CD4-positive, alpha-beta T cell (primary cell): ENCODE results near the gene PLGRKT. TPM values are rescaled to one million over a fixed set of nuclear protein-coding genes. Genes with fewer than 3 reads are reported as not detected.

Source experiments
- ATAC-seq: fragments of 200-7000 bp; cut with Tn5 transposase; one replicate; pipeline ENCODE4 v1.10.0; 2022; ENCODE audit warnings: mild to moderate bottlenecking; ENCODE audit not compliant: poor library complexity
- CTCF ChIA-PET: fragments of 350-600 bp; sonication (Branson Sonifier 250); formaldehyde crosslinking; loops from one replicate; lab custom pipeline; 2021; ENCODE audit warnings: antibody characterized with exemption, inconsistent platforms; lab: Charles Lee
- POLR2A ChIA-PET: fragments of 350-600 bp; sonication (Branson Sonifier 250); formaldehyde crosslinking; loops from one replicate; lab custom pipeline; 2021; ENCODE audit warnings: antibody characterized with exemption, inconsistent platforms; lab: Charles Lee
- DNase-seq, 14 experiments: peaks; one replicate each; pipeline ENCODE4 v3.0.0-alpha.2; 2013 to 2020; ENCODE audit warnings: mixed read lengths in 2 of 14
- H3K27ac ChIP-seq, 2 donors: one replicate each; pipeline versions ENCODE4 v1.5.1 to v1.7.0; 2013; ENCODE audit warnings: low read length in 2 of 2, low read depth in 1 of 2, mild to moderate bottlenecking in 1 of 2
- H3K27me3 ChIP-seq, 2 experiments: 1 replicate in 1 of 2; 2 replicates in 1 of 2; pipeline versions ENCODE4 v1.6.1 to v1.7.0; 2013; ENCODE audit warnings: low read length in 2 of 2, control low read depth in 1 of 2, mild to moderate bottlenecking in 1 of 2, moderate library complexity in 1 of 2; ENCODE audit not compliant: insufficient read depth in 2 of 2, control insufficient read depth in 1 of 2
- H3K36me3 ChIP-seq: one replicate; pipeline ENCODE4 v1.6.1; 2013; ENCODE audit warnings: low read length, control low read depth; ENCODE audit not compliant: insufficient read depth
- H3K4me1 ChIP-seq: one replicate; pipeline ENCODE4 v1.6.1; 2013; ENCODE audit warnings: low read length, control low read depth; ENCODE audit not compliant: insufficient read depth
- H3K4me3 ChIP-seq: one replicate; pipeline ENCODE4 v1.5.1; 2013; ENCODE audit warnings: mild to moderate bottlenecking, low read length, moderate library complexity
- H3K9me3 ChIP-seq, 2 experiments: 1 replicate in 1 of 2; 2 replicates in 1 of 2; pipeline versions ENCODE4 v1.6.1 to v1.7.0; 2013; ENCODE audit warnings: low read length in 2 of 2, mild to moderate bottlenecking in 2 of 2, control low read depth in 1 of 2, moderate library complexity in 1 of 2; ENCODE audit not compliant: control insufficient read depth in 1 of 2, insufficient read depth in 1 of 2
- H3K27ac Mint-ChIP-seq: one replicate; pipeline ENCODE4 v1.8.0; 2020; ENCODE audit warnings: mixed read lengths
- H3K27me3 Mint-ChIP-seq: one replicate; pipeline ENCODE4 v1.8.0; 2021; ENCODE audit warnings: mixed read lengths
- H3K36me3 Mint-ChIP-seq: one replicate; pipeline ENCODE4 v1.8.0; 2021; ENCODE audit warnings: low read depth, mixed read lengths
- H3K4me1 Mint-ChIP-seq: one replicate; pipeline ENCODE4 v1.8.0; 2021; ENCODE audit warnings: low read depth, mixed read lengths
- H3K4me3 Mint-ChIP-seq: one replicate; pipeline ENCODE4 v1.8.0; 2020; ENCODE audit warnings: mild to moderate bottlenecking, mixed read lengths
- H3K9me3 Mint-ChIP-seq: one replicate; pipeline ENCODE4 v1.8.0; 2020; ENCODE audit warnings: mixed read lengths
- intact Hi-C, 2 experiments: fragments of 100-400 bp; cut with DNase I in 1 of 2; cut with micrococcal nuclease in 1 of 2; formaldehyde crosslinking; loops; one replicate each; pipeline versions ENCODE4 v1.15.1 to v1.9.0; 2023 to 2025; cut with DNase I, micrococcal nuclease
- total RNA-seq, 174 experiments: library from RNA in 2 of 174; stranded (reverse) in 2 of 174; gene quantifications; one replicate each; pipeline ENCODE4 v1.2.3 and lab custom pipeline; 2021 to 2026
- TF ChIP-seq, protein P1 (sequence below): fragments of 200-600 bp; IDR thresholded peaks from one replicate; pipeline ENCODE4 v1.8.0; 2022; ENCODE audit warnings: antibody characterized with exemption, mild to moderate bottlenecking

The PLGRKT gene
- total RNA-seq, 2 experiments from 2014 or later: 13.8 to 15.6 TPM

DNA sequence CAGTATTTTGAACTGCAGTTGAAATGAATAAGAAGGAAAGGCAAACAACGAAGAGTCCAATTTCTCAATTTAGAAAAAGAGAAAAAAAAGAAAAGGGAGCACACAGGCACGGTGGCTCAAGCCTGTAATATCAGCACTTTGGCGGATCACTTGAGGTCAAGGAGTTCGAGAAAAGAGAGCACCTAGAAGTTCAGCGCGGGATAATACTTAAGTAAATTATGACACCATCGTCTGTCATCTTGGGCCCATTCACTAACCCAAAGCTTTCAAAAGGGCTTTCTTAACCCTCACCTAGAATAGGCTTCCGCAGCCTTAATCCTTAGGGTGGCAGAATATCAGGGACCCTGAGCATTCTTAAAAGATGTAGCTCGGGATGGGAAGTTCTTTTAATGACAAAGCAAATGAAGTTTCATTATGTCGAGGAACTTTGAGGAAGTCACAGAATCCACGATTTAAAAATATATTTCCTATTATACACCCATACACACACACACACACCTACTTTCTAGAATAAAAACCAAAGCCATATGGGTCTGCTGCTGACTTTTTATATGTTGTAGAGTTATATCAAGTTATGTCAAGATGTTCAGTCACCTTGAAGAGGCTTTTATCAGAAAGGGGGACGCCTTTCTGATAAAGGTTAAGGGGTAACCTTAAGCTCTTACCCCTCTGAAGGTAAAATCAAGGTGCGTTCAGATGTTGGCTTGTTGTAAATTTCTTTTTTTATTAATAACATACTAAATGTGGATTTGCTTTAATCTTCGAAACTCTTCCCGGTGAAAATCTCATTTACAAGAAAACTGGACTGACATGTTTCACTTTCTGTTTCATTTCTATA lies 12.0 kb upstream of the PLGRKT start:
- H3K4me3 ChIP-seq: peak overlapping the region; percentile 69
- Mint-ChIP-seq H3K9me3 (no peaks in the 10 kb centered on the region), H3K27me3 (no peaks in the 10 kb centered on the region), H3K36me3 (peaks cover 5% of the 10 kb centered on the region), H3K4me3 (peak overlapping the region; percentile 88), H3K27ac (peak overlapping the region; percentile 95), H3K4me1 (peaks cover 66% of the 10 kb centered on the region)
- DNase-seq (peak in 2 of 14 experiments; percentile 33 to 39), ATAC-seq (peak; percentile 3)
- ChIA-PET POLR2A (interaction anchor here (0.8 to 5.6 kb wide), 31 partner anchors 10 to 1923 kb away, joined by 3 to 114 read pairs (median 6); partner anchors contain the start of genes AK3, CDC37L1, JAK2 and PLGRKT), CTCF (interaction anchor here (0.6 to 2.2 kb wide), 17 partner anchors 7 to 600 kb away, joined by 3 to 16 read pairs (median 4); partner anchors contain the start of genes ERMP1, PLGRKT and RIC1)
- intact Hi-C loops: loop anchor here (1.0 to 10.0 kb wide), 4 partner anchors 13 to 385 kb away; partner anchors contain the start of genes ERMP1 (in 1 of the 2) and PLGRKT (in 1 of the 2)
- H3K36me3 ChIP-seq: no peaks in the 10 kb centered on the region
- H3K9me3 ChIP-seq: no peaks in the 10 kb centered on the region
- H3K27ac ChIP-seq: peak overlapping the region; percentile 77 to 87
- no peaks in the 10 kb centered on the region for H3K27me3 ChIP-seq
- H3K4me1 ChIP-seq: peaks cover 34% of the 10 kb centered on the region
- TF ChIP-seq, protein P1, sequence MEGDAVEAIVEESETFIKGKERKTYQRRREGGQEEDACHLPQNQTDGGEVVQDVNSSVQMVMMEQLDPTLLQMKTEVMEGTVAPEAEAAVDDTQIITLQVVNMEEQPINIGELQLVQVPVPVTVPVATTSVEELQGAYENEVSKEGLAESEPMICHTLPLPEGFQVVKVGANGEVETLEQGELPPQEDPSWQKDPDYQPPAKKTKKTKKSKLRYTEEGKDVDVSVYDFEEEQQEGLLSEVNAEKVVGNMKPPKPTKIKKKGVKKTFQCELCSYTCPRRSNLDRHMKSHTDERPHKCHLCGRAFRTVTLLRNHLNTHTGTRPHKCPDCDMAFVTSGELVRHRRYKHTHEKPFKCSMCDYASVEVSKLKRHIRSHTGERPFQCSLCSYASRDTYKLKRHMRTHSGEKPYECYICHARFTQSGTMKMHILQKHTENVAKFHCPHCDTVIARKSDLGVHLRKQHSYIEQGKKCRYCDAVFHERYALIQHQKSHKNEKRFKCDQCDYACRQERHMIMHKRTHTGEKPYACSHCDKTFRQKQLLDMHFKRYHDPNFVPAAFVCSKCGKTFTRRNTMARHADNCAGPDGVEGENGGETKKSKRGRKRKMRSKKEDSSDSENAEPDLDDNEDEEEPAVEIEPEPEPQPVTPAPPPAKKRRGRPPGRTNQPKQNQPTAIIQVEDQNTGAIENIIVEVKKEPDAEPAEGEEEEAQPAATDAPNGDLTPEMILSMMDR: no peak

DNA sequence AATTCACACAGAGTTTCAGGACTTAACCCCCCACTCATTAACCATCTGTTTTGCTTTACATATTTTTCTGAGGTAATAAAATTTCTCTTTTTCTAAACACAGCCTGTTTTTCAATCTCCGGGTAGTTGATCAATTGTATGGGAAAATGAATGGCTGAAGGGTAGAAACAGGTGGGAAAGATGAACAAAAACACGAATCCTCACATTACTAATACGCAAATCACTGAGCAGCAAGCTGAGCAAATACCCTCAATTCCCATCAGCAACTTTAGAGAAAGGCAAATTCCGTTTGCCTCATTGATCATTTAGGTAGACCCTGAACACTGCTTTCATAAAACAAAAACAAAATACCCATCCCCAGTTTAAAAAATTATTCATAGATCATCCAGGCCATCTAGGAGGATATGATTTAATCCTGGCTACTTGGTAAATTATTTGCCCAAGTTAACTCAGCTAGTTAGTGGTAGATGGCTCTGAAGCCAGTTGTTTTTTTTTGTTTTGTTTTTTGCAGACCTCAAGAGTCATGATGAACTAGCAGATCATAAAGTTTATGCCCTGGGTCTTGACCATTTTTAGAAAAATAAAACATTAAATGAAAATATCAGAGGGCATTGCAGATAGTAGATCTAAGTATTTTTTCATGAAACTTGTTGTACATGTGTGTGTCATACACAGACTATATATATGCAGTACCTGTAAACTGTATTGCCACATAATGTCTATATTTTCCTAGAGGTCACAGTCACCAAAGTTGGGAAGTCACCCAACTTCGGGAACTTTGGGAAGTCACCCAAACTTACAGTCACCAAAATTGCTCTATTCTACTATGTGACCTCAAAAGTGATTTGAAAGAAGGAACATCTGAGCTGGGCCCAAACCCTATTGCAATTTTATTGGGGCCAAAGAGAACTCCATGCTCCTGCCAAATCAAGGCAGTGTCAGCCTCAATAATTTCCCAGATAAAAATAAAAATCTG lies 11.0 kb upstream of the PLGRKT start:
- ATAC-seq (no peak), DNase-seq (no peak)
- no peaks in the 10 kb centered on the region for H3K27me3 ChIP-seq
- no peaks in the 10 kb centered on the region for H3K36me3 ChIP-seq
- peak overlapping the region; percentile 77 to 87 for H3K27ac ChIP-seq
- POLR2A ChIA-PET: interaction anchor here (0.6 to 5.6 kb wide), 12 partner anchors 11 to 1922 kb away, joined by 3 to 114 read pairs (median 14); partner anchors contain the start of genes CDC37L1, PLGRKT, RCL1 and RFX3
- no peak overlapping the region for H3K4me3 ChIP-seq
- peaks cover 33% of the 10 kb centered on the region for H3K4me1 ChIP-seq
- Mint-ChIP-seq H3K27me3 (no peaks in the 10 kb centered on the region), H3K9me3 (no peaks in the 10 kb centered on the region), H3K36me3 (peaks cover 5% of the 10 kb centered on the region), H3K4me3 (peak overlapping the region; percentile 88), H3K4me1 (peaks cover 61% of the 10 kb centered on the region), H3K27ac (peak overlapping the region; percentile 95)
- intact Hi-C loops: no loop called here
- no peaks in the 10 kb centered on the region for H3K9me3 ChIP-seq
- TF ChIP-seq, protein P1: no peak
- CTCF ChIA-PET: interaction anchor here (1.1 to 2.2 kb wide), 3 partner anchors 17 to 384 kb away, joined by 3 to 7 read pairs (median 5); partner anchors contain the start of gene ERMP1

DNA sequence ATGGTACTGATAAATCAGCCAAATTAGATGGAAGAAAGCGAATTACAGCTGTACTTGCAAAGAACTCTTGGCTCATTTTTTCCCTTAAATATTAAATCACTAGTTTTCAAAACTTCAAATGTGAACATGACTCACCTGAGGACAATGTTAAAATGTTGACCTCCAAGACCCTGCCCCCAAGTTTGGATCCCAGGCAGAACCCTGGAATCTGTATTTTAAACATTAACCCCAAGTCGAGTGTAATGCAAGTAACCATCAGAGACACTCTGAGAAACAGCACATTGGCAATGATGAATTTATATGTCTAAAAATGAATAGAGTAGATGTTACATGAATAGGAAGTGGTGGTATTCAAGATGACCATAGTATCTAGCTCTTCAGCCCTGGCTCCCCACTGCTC lies 10.3 kb upstream of the PLGRKT start:
- no peaks in the 10 kb centered on the region for H3K9me3 Mint-ChIP-seq
- Histone ChIP-seq H3K27ac (no peak overlapping the region), H3K9me3 (no peaks in the 10 kb centered on the region), H3K36me3 (no peaks in the 10 kb centered on the region), H3K27me3 (no peaks in the 10 kb centered on the region), H3K4me3 (no peak overlapping the region), H3K4me1 (peaks cover 31% of the 10 kb centered on the region)
- intact Hi-C loops: no loop called here
- H3K36me3 Mint-ChIP-seq: peaks cover 5% of the 10 kb centered on the region
- ChIA-PET POLR2A (interaction anchor here (0.6 to 5.6 kb wide), 3 partner anchors 10 to 140 kb away, joined by 3 to 114 read pairs (median 93); partner anchors contain the start of gene PLGRKT), CTCF (no interaction called here)
- peak overlapping the region; percentile 95 for H3K27ac Mint-ChIP-seq
- TF ChIP-seq, protein P1: no peak
- DNase-seq: no peak
- H3K4me1 Mint-ChIP-seq: peaks cover 55% of the 10 kb centered on the region
- no peaks in the 10 kb centered on the region for H3K27me3 Mint-ChIP-seq
- peak overlapping the region; percentile 88 for H3K4me3 Mint-ChIP-seq
- ATAC-seq: no peak
